Glutamatergic neuron (in vitro differentiated cells): ENCODE measurements around the gene CEACAM8. TPM values are rescaled to one million over a fixed set of nuclear protein-coding genes. Genes with fewer than 3 reads are reported as not detected.

Experiments used
- DNase-seq: peaks from one replicate; pipeline ENCODE4 v3.0.0; 2022
- H3K27ac Mint-ChIP-seq: one replicate; pipeline ENCODE4 v1.8.0; 2020; ENCODE audit warnings: mild to moderate bottlenecking, mixed read lengths, inconsistent platforms; ENCODE audit not compliant: unreplicated experiment
- H3K27me3 Mint-ChIP-seq: one replicate; pipeline ENCODE4 v1.8.0; 2020; ENCODE audit warnings: mild to moderate bottlenecking, moderate library complexity, mixed read lengths, inconsistent platforms; ENCODE audit not compliant: unreplicated experiment
- H3K36me3 Mint-ChIP-seq: one replicate; pipeline ENCODE4 v1.8.0; 2020; ENCODE audit warnings: mild to moderate bottlenecking, mixed read lengths, inconsistent platforms; ENCODE audit not compliant: unreplicated experiment
- H3K4me1 Mint-ChIP-seq: one replicate; pipeline ENCODE4 v1.8.0; 2020; ENCODE audit warnings: mild to moderate bottlenecking, low read depth, mixed read lengths, inconsistent platforms; ENCODE audit not compliant: unreplicated experiment
- H3K4me3 Mint-ChIP-seq: one replicate; pipeline ENCODE4 v1.8.0; 2020; ENCODE audit warnings: mild to moderate bottlenecking, mixed read lengths, inconsistent platforms; ENCODE audit not compliant: unreplicated experiment
- H3K9me3 Mint-ChIP-seq: one replicate; pipeline ENCODE4 v1.8.0; 2020; ENCODE audit warnings: mild to moderate bottlenecking, moderate library complexity, mixed read lengths, inconsistent platforms; ENCODE audit not compliant: unreplicated experiment
- CTCF ChIP-seq: fragments of 200-600 bp; sonication (generic); IDR thresholded peaks from one replicate; pipeline ENCODE4 v1.5.0; 2021; ENCODE audit not compliant: partially characterized antibody, unreplicated experiment
- total RNA-seq: library from RNA; stranded (reverse); fragmentation: NEBNext Ultra II Directional; extraction: Animal tissue kit (Norgen Biotek cat#: 25700); gene quantifications from one replicate; pipeline ENCODE4 v1.2.1, GENCODE V29; 2021; ENCODE audit not compliant: unreplicated experiment

Gene CEACAM8
- total RNA-seq, 1 donor from 2014 or later: not detected

DNA sequence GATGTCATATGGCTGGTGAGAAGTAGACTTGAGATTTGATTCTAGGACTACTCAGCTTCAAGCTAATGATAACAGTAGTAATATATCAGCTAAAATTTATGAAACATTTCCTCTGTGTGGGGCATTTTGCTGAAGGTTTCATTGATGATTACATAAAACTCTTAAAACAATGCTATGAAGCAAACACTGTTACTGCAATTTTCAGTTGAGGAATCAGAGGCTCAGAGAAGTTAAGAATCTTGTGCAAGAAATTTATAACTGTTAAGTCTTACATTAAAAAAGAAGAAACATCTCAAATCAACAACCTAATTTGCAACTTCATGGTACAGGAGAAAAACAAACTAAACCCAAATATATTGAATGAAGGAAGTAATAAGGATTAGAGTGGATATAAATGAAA lies 10.3 kb downstream of the CEACAM8 start:
- TF ChIP-seq CTCF: no peak
- H3K27ac Mint-ChIP-seq: no peak overlapping the region
- H3K4me1 Mint-ChIP-seq: no peaks in the 10 kb centered on the region
- H3K9me3 Mint-ChIP-seq: no peaks in the 10 kb centered on the region
- no peak overlapping the region for H3K4me3 Mint-ChIP-seq
- peaks cover 3% of the 10 kb centered on the region for H3K27me3 Mint-ChIP-seq
- DNase-seq: no peak
- no peaks in the 10 kb centered on the region for H3K36me3 Mint-ChIP-seq

- no peaks in the 10 kb centered on the region for H3K9me3 Mint-ChIP-seq
- H3K4me3 Mint-ChIP-seq: no peak overlapping the region
- no peaks in the 10 kb centered on the region for H3K27me3 Mint-ChIP-seq
- no peak overlapping the region for H3K27ac Mint-ChIP-seq
- no peak for DNase-seq
- H3K4me1 Mint-ChIP-seq: no peaks in the 10 kb centered on the region
- TF ChIP-seq CTCF: no peak
- H3K36me3 Mint-ChIP-seq: no peaks in the 10 kb centered on the region
These were observed 17.7 kb downstream of the CEACAM8 start for GRCh38 chr19:42577016-42577415.

DNA sequence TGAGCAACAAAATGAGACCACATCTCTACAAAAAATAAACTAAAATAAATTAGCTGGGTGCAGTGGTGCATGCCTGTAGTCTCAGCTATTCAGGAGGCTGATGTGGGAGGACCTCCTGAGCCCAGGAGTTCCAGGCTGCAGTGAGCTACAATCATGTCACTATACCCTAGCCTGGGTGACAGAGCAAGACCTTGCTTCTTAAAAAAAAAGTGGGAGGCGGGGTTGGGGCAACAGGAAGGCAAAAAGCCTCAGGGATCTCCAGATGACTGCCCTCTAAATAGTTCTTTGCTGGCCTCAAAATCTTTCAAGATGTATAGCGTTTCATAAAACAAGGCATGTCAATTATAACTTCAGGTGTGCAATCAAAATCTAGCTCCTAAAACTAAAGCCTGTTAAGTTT lies 18.5 kb downstream of the CEACAM8 start:
- H3K4me1 Mint-ChIP-seq: no peaks in the 10 kb centered on the region
- no peak overlapping the region for H3K27ac Mint-ChIP-seq
- no peaks in the 10 kb centered on the region for H3K36me3 Mint-ChIP-seq
- H3K27me3 Mint-ChIP-seq: no peaks in the 10 kb centered on the region
- DNase-seq: no peak
- no peak overlapping the region for H3K4me3 Mint-ChIP-seq
- TF ChIP-seq CTCF: no peak
- H3K9me3 Mint-ChIP-seq: no peaks in the 10 kb centered on the region

GRCh38 chr19:42573642-42574041 lies 21.1 kb downstream of the CEACAM8 start:
- H3K4me1 Mint-ChIP-seq: no peaks in the 10 kb centered on the region
- no peak for TF ChIP-seq CTCF

DNA sequence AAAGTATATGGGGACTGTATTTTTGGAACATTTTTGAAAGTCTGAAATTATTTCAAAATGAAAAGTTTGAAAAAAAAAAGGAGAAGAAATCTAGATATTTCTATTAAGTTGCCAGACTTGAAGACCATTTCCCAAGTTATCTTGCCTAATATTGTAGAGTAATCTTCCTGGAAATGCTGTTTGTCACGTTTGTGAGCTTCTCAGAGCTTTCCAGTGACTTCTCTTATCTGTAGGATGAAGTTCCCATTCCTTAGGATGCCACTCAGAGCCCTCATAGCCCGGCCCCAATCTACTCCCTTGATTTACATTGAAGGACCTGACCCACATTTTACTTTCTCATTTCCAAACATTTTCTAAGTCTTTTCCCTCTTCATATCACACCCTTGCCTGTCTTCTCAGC lies 23.6 kb downstream of the CEACAM8 start:
- no peaks in the 10 kb centered on the region for H3K4me1 Mint-ChIP-seq
- H3K4me3 Mint-ChIP-seq: no peak overlapping the region
- H3K9me3 Mint-ChIP-seq: no peaks in the 10 kb centered on the region
- no peak for TF ChIP-seq CTCF
- H3K27me3 Mint-ChIP-seq: no peaks in the 10 kb centered on the region
- H3K27ac Mint-ChIP-seq: no peak overlapping the region
- H3K36me3 Mint-ChIP-seq: no peaks in the 10 kb centered on the region
- DNase-seq: no peak

More at GRCh38 chr19:42573642-42574041, 21.1 kb downstream of the CEACAM8 start:
- Mint-ChIP-seq H3K36me3 (no peaks in the 10 kb centered on the region), H3K27ac (no peak overlapping the region), H3K4me3 (no peak overlapping the region), H3K27me3 (no peaks in the 10 kb centered on the region), H3K9me3 (no peaks in the 10 kb centered on the region)
- no peak for DNase-seq
